Subcutaneous abdominal adipose tissue (tissue), 5 donors: ENCODE measurements around the gene CRAT.

Experiments used
- H3K27ac ChIP-seq: one replicate; pipeline ENCODE4 v1.7.0; 2013; ENCODE audit warnings: low read depth, mild to moderate bottlenecking, inconsistent platforms, low read length, moderate library complexity
- H3K27me3 ChIP-seq, 5 donors: one replicate each; pipeline ENCODE4 v1.7.0; 2013; ENCODE audit warnings: low read length in 5 of 5, inconsistent platforms in 1 of 5; ENCODE audit not compliant: control insufficient read depth in 5 of 5, insufficient read depth in 4 of 5
- H3K36me3 ChIP-seq, 5 donors: one replicate each; pipeline ENCODE4 v1.7.0; 2013; ENCODE audit warnings: low read length in 5 of 5; ENCODE audit not compliant: control insufficient read depth in 5 of 5, insufficient read depth in 5 of 5
- H3K4me1 ChIP-seq, 5 donors: one replicate each; pipeline ENCODE4 v1.7.0; 2013; ENCODE audit warnings: low read length in 5 of 5, mild to moderate bottlenecking in 3 of 5, moderate library complexity in 1 of 5; ENCODE audit not compliant: control insufficient read depth in 5 of 5, insufficient read depth in 5 of 5
- H3K4me3 ChIP-seq, 5 donors: one replicate each; pipeline ENCODE4 v1.7.0; 2013; ENCODE audit warnings: low read length in 5 of 5, low read depth in 1 of 5
- H3K9ac ChIP-seq, 5 donors: one replicate each; pipeline ENCODE4 v1.7.0; 2013; ENCODE audit warnings: low read length in 5 of 5, mild to moderate bottlenecking in 4 of 5, moderate library complexity in 3 of 5
- H3K9me3 ChIP-seq, 5 donors: one replicate each; pipeline ENCODE4 v1.7.0; 2013; ENCODE audit warnings: low read length in 5 of 5; ENCODE audit not compliant: control insufficient read depth in 5 of 5
- donor health status: healthy.
- donor health status: healthy.
- donor health status: healthy.
- donor health status: healthy.
- donor health status: healthy.

CRAT gene

DNA sequence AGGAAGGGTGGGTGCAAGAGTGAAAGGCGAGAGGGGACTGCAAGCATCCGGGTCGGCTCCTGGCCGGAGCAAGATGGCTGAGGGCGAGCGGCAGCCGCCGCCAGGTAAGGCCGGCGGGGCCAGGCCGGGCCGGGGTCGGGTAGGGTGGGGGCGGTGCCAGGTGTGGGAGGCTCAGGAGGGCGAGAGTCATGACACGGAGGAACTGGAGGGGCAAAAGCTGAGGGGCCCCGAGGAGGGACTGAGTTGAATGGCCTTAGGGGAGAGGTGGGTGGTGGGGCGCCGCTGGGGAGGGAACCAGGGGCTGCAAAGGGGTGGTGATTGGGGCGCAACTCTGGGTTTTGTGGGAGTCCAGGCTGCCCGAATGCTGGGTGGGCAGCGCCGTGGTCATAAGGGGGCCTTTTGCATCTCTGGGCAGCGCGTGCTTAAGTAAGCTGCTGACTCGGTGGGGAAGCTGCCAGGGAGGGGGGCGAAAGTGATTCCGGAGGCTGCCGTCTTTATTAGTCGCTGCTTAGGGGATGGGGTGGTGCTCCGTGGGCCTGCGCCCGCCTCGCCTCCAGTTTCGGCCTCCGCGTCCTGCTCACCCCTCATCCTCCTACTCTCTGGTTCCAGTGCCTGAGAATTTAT, 1.0 kb upstream of the CRAT start:
- Histone ChIP-seq H3K36me3 (peaks cover 0 to 14% (median 11%) of the 10 kb centered on the region in 5 donors), H3K4me3 (peak overlapping the region; percentile 72 to 94 (median 88)), H3K27me3 (no peaks in the 10 kb centered on the region), H3K27ac (peak overlapping the region; percentile 96), H3K9ac (peak overlapping the region in 4 of 5 donors; percentile 76 to 88 (median 84)), H3K4me1 (peaks cover 3 to 42% (median 30%) of the 10 kb centered on the region in 5 donors), H3K9me3 (no peaks in the 10 kb centered on the region)

DNA sequence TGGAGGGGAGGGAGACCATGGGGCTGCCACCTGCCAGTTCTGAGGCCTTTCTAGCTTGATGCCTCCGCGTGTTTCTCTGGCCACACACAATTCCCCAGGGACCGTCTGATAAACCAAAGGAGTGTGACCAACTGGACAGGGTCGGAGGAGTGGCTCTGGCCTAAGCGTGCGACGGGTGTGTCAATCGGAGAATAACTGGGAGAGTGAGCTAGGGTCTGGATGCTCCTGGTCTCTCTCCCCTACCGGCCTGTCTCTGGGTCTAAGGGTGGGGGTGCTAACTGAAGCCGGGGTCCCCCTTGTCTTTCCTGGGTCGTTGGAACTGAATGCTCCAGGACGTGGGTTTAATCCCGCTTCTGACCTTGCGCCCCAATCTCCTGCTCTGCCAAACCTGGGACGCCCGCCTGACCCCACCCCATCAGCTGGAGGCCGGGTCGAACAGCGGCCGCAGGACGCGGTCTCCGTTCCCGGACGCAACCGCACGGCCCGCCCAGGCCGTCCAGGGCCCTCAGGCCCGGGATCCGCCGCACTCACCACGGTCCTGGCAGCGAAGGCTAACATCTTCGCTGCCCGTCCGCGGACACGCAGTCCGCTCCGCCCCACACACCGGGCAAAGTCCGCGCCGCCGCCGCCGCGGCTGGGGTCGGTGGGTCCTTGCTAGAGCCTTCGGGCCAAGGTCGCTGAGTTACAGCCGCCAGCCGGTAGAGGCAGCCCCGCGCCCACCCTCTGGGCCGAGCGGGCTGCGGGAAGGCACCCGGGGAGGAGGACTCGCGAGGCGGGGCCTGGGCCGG, 447 bp downstream of the CRAT start:
- Histone ChIP-seq H3K9ac (peak overlapping the region; percentile 63 to 92 (median 81)), H3K4me3 (peak overlapping the region; percentile 72 to 88 (median 81)), H3K27ac (peak overlapping the region; percentile 62), H3K4me1 (peaks cover 3 to 39% (median 30%) of the 10 kb centered on the region in 5 donors), H3K9me3 (no peaks in the 10 kb centered on the region), H3K36me3 (peaks cover 0 to 28% (median 21%) of the 10 kb centered on the region in 5 donors), H3K27me3 (no peaks in the 10 kb centered on the region)

DNA sequence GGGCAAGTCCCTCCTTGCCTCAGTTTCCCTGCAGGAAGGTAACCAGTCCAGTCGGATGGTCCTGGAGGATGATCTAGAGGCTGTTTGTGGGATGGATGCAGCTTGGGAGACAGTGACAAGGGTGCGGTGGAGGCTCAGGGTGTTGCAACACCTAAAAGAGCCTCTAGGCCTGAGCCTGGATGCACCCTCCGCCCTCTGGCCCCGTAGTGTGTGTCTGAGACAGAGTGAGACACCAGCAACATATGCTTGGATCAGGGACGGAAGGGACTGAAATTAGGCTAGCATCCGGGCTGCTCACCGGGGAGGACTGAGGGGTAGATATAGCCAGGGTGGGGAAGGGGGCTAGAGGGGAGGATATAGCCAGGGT, 1.1 kb downstream of the CRAT start:
- H3K4me1 ChIP-seq: peaks cover 3 to 39% (median 30%) of the 10 kb centered on the region in 5 donors
- peak overlapping the region in 2 of 5 donors; percentile 57 to 60 for H3K9ac ChIP-seq
- no peaks in the 10 kb centered on the region for H3K9me3 ChIP-seq
- H3K27me3 ChIP-seq: no peaks in the 10 kb centered on the region
- peak overlapping the region in 4 of 5 donors; percentile 36 to 88 (median 84) for H3K4me3 ChIP-seq
- H3K36me3 ChIP-seq: peaks cover 0 to 28% (median 21%) of the 10 kb centered on the region in 5 donors
- H3K27ac ChIP-seq: peak overlapping the region; percentile 62

DNA sequence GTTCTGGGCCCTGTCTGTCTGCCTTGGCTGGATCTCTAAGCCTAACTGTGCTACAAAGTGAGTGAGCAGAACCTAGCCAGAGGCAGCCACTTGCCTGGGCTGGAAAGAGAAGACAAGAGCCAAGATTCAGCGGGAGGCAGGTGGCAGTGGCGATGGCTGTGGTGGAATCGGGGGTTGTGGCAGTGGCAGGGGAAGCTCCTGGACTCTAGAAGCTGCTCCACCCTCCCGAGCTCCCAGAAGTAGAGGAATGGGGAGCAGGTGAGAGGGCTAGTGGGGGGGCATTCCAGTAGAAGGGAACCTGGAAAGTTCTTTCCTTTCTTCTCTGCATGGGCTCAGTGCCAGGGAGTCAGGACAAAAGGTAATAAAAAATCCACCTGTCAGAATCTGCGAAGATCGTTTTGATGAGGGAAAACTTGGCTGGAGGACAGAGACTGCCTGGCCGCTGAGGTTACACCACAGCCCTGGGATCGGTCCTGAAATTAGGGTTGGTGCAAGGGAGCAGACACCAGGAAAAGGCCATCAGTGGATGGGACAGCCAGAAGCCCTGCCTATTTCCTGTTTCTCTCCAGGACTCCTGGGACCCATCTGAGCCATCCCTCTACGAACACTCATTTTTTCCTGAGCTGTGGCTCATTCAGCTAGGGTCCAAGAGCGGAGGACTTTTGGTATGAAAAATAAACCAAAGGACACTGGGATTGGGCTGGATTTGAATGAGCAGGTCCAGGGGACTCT, 1.6 kb downstream of the CRAT start:
- Histone ChIP-seq H3K9me3 (no peaks in the 10 kb centered on the region), H3K27me3 (no peaks in the 10 kb centered on the region), H3K4me3 (peak overlapping the region in 3 of 5 donors; percentile 36 to 88 (median 81)), H3K4me1 (peaks cover 3 to 39% (median 30%) of the 10 kb centered on the region in 5 donors), H3K36me3 (peaks cover 0 to 28% (median 21%) of the 10 kb centered on the region in 5 donors), H3K9ac (peak overlapping the region in 2 of 5 donors; percentile 57 to 60), H3K27ac (peak overlapping the region; percentile 62)

DNA sequence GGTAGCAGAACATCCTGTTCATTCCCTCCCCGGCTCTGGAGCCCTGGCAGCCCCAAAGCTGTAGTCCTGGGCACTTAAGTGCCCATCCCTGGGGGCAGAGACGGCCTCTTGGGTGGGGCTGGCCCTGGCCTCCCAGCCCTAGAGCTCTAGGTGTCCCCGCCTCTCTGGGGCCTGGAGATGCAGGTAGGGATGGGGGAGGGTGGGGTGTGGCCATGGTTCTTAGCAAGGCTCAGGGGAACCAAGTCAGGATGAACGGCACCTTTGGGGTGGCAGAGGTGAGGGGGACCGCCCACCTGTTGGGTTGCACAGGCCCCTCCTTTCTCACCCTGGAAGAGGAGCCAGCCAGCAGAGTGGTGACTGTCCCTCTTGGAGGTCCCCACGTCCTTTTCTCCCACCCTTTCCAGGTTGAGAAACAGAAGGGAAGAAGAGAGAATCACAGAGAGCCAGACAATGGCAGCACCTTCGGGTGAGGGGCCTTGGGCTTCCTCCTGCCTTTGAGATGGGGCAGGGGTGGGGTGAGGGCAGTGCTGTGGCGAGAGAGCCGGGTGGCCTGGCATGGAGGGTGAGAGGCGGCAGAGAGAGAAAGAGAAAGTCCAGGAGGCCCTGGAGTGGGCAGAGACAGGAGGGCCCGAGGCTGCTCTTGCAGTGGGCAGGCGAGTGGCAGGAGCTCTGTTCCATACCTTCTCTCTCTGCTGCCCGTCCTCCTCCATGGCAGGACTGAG, 2.3 kb downstream of the CRAT start:
- no peaks in the 10 kb centered on the region for H3K9me3 ChIP-seq
- H3K27ac ChIP-seq: no peak overlapping the region
- peaks cover 0 to 29% (median 21%) of the 10 kb centered on the region in 5 donors for H3K36me3 ChIP-seq
- H3K4me1 ChIP-seq: peaks cover 5 to 39% (median 32%) of the 10 kb centered on the region in 5 donors
- H3K27me3 ChIP-seq: no peaks in the 10 kb centered on the region
- H3K9ac ChIP-seq: no peak overlapping the region
- no peak overlapping the region for H3K4me3 ChIP-seq

DNA sequence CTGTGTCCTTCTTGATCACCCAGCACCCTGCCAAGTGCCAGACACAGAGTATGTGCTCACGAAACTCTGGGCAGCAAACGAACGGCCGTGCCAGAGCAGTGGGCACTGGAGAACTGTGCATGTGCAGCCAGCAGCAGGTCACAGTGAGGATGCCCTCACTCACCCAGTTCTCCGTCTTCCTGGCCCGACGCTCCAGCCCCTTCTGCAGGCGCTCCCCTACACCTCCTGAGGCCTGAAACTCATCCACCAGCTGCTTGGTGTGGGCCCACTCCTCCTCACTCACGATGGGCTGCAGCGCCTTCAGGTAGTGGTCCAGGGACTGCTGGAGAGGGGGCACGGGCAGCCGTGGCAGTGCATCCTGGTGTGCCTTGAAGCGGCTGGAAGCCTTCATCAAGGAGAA, 2.9 kb downstream of the CRAT start:
- H3K9me3 ChIP-seq: no peaks in the 10 kb centered on the region
- no peaks in the 10 kb centered on the region for H3K27me3 ChIP-seq
- no peak overlapping the region for H3K4me3 ChIP-seq
- H3K4me1 ChIP-seq: peaks cover 5 to 44% (median 33%) of the 10 kb centered on the region in 5 donors
- H3K36me3 ChIP-seq: peaks cover 0 to 29% (median 21%) of the 10 kb centered on the region in 5 donors
- no peak overlapping the region for H3K9ac ChIP-seq
- H3K27ac ChIP-seq: no peak overlapping the region

DNA sequence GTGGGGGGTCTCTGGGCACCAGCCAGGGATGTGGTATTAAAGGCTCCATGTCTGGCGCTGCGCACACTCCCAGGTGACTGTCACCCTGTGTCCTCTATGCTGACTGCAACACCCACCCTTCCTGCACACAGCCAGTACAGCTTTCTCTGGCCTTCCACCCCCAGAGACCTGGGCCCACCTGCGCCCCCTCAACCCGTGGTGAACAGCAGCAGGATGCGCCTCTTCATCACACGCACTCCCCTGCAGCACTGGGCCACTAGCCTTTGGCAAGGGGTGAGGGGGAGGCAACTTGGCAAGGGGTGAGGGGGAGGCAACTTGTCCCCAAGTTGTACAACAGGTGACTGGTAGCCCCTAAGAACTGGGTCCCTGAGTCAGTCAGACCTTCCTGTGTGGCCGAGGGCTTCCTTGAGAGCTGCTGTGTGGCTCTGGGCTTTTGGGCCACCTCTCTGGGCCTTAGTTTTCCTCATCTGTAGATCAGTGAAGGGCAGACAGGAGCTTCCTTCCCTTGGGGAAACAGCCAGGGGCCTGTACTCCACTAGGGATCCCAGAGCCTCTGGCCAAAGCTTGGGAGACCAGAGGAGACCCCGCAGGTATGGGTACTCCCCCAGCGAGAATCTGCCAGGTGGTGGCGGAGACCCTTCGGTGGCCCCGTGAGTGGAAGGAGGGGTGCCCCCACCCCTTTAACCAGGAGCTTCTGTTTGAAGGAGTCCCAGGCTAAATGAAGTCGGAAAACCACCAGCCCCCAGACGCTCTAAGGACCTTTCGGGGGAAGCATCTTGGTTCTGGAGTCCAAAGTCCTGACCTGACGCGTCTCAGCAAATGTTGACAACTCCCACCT, 4.5 kb downstream of the CRAT start:
- Histone ChIP-seq H3K9ac (no peak overlapping the region), H3K4me1 (peaks cover 3 to 33% (median 24%) of the 10 kb centered on the region in 5 donors), H3K9me3 (no peaks in the 10 kb centered on the region), H3K36me3 (peaks cover 0 to 44% (median 31%) of the 10 kb centered on the region in 5 donors), H3K4me3 (no peak overlapping the region), H3K27ac (no peak overlapping the region), H3K27me3 (no peaks in the 10 kb centered on the region)

DNA sequence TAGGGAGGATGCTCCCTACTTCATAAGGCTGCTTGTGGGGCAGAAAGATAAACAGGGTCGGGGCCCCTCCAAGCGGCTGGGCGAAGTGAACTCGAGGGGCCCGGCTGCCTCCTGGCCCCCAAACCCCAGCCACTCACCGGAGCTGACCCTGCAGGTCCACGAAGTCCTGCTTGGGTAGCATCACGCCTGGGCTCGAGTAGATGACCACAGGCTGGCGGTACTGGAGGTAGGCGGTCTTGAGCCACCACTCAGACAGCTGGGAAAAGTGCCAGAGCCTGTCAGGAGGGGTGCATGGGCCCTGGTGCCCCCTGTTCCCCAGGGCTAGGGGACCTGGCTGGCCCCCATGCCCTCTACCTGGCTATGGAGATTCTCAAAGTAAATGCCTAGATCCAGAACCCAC, 6.5 kb downstream of the CRAT start:
- H3K9me3 ChIP-seq: no peaks in the 10 kb centered on the region
- no peak overlapping the region for H3K27ac ChIP-seq
- no peaks in the 10 kb centered on the region for H3K27me3 ChIP-seq
- H3K9ac ChIP-seq: no peak overlapping the region
- H3K36me3 ChIP-seq: peaks cover 0 to 55% (median 39%) of the 10 kb centered on the region in 5 donors
- H3K4me3 ChIP-seq: no peak overlapping the region
- H3K4me1 ChIP-seq: peaks cover 1 to 17% (median 15%) of the 10 kb centered on the region in 5 donors

DNA sequence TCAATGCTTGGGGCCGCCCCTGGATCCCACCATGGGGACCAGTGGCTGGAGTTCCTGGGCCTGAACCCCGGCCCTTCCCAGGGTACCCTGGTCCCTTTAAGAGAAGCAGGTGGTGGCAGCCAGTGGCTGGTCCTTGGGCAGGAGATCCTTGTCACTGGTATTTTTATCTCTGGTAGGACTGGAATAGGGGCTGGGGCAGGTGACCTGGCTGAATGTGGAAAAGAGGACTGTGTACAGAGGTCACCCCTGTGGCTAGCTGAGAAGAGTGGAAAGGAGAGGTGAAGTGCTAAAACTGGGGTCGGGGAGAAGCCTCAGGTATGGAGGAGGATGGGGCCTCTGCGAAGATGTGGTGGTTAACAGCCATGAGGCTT, 7.0 kb downstream of the CRAT start:
- H3K4me1 ChIP-seq: peaks cover 1 to 13% (median 11%) of the 10 kb centered on the region in 5 donors
- H3K27me3 ChIP-seq: no peaks in the 10 kb centered on the region
- no peaks in the 10 kb centered on the region for H3K9me3 ChIP-seq
- peak overlapping the region in 1 of 5 donors; percentile 17 for H3K9ac ChIP-seq
- peaks cover 0 to 55% (median 39%) of the 10 kb centered on the region in 5 donors for H3K36me3 ChIP-seq
- H3K27ac ChIP-seq: no peak overlapping the region
- H3K4me3 ChIP-seq: no peak overlapping the region
